Measurements from ENCODE around the gene E2F6.

The E2F6 gene

GRCh38 chr2:11417946-11418585 is 47.9 kb downstream of the E2F6 start:
- in situ Hi-C loops (cut with MboI; ENCODE audit: low sequenced_read_pairs), result loop anchor here (25.0 kb wide), 2 partner anchors 281 to 581 kb away; a partner anchor contains a TSS

- in situ Hi-C loops (cut with MboI; ENCODE audit: low sequenced_read_pairs), result loop anchor here (25.0 kb wide), 2 partner anchors 280 to 580 kb away; a partner anchor contains a TSS
Observed at GRCh38 chr2:11416931-11417330, 49.0 kb downstream of the E2F6 start.

GRCh38 chr2:11416186-11416585 is 49.8 kb downstream of the E2F6 start:
- in situ Hi-C loops (cut with MboI; ENCODE audit: low sequenced_read_pairs), result loop anchor here (25.0 kb wide), 2 partner anchors 279 to 579 kb away; a partner anchor contains a TSS

GRCh38 chr2:11414372-11415124 is 51.4 kb downstream of the E2F6 start:
- in situ Hi-C loops (cut with MboI; ENCODE audit: low sequenced_read_pairs), result loop anchor here (25.0 kb wide), 2 partner anchors 277 to 577 kb away; a partner anchor contains a TSS

GRCh38 chr2:11412449-11412810 is 53.5 kb downstream of the E2F6 start:
- in situ Hi-C loops (cut with MboI; ENCODE audit: low sequenced_read_pairs), result loop anchor here (25.0 kb wide), 2 partner anchors 275 to 575 kb away; a partner anchor contains a TSS

GRCh38 chr2:11411768-11412448 is 54.1 kb downstream of the E2F6 start:
- in situ Hi-C loops (cut with MboI; ENCODE audit: low sequenced_read_pairs), result loop anchor here (25.0 kb wide), 2 partner anchors 275 to 575 kb away; a partner anchor contains a TSS

GRCh38 chr2:11411244-11411643 is 54.7 kb downstream of the E2F6 start:
- in situ Hi-C loops (cut with MboI; ENCODE audit: low sequenced_read_pairs), result loop anchor here (25.0 kb wide), 2 partner anchors 274 to 574 kb away; a partner anchor contains a TSS

- in situ Hi-C loops (cut with MboI; ENCODE audit: low sequenced_read_pairs), result loop anchor here (25.0 kb wide), 2 partner anchors 273 to 573 kb away; a partner anchor contains a TSS
Observed at GRCh38 chr2:11410101-11410500, 55.9 kb downstream of the E2F6 start.

GRCh38 chr2:11409572-11409959 is 56.4 kb downstream of the E2F6 start:
- in situ Hi-C loops (cut with MboI; ENCODE audit: low sequenced_read_pairs), result loop anchor here (25.0 kb wide), 2 partner anchors 272 to 572 kb away; a partner anchor contains a TSS

- in situ Hi-C loops (cut with MboI; ENCODE audit: low sequenced_read_pairs), result loop anchor here (25.0 kb wide), 2 partner anchors 272 to 572 kb away; a partner anchor contains a TSS
Observed at GRCh38 chr2:11408959-11409571, 56.9 kb downstream of the E2F6 start.

GRCh38 chr2:11407413-11407812 is 58.5 kb downstream of the E2F6 start:
- in situ Hi-C loops (cut with MboI; ENCODE audit: low sequenced_read_pairs), result loop anchor here (25.0 kb wide), 2 partner anchors 270 to 570 kb away; a partner anchor contains a TSS

- in situ Hi-C loops (cut with MboI; ENCODE audit: low sequenced_read_pairs), result loop anchor here (25.0 kb wide), 2 partner anchors 270 to 570 kb away; a partner anchor contains a TSS
Observed at GRCh38 chr2:11406958-11407381, 59.0 kb downstream of the E2F6 start.

- in situ Hi-C loops (cut with MboI; ENCODE audit: low sequenced_read_pairs), result loop anchor here (25.0 kb wide), 2 partner anchors 269 to 569 kb away; a partner anchor contains a TSS
Observed at GRCh38 chr2:11406267-11406957, 59.5 kb downstream of the E2F6 start.

- in situ Hi-C loops (cut with MboI; ENCODE audit: low sequenced_read_pairs), result loop anchor here (25.0 kb wide), 2 partner anchors 268 to 568 kb away; a partner anchor contains a TSS
Observed at GRCh38 chr2:11405599-11406266, 60.2 kb downstream of the E2F6 start.

- in situ Hi-C loops (cut with MboI; ENCODE audit: low sequenced_read_pairs), result loop anchor here (25.0 kb wide), 2 partner anchors 268 to 568 kb away; a partner anchor contains a TSS
Observed at GRCh38 chr2:11405074-11405406, 60.9 kb downstream of the E2F6 start.

GRCh38 chr2:11404376-11405073 is 61.4 kb downstream of the E2F6 start:
- in situ Hi-C loops (cut with MboI; ENCODE audit: low sequenced_read_pairs), result loop anchor here (25.0 kb wide), 2 partner anchors 267 to 567 kb away; a partner anchor contains a TSS

- in situ Hi-C loops (cut with MboI; ENCODE audit: low sequenced_read_pairs), result loop anchor here (25.0 kb wide), 2 partner anchors 265 to 565 kb away; a partner anchor contains a TSS
Observed at GRCh38 chr2:11402436-11402835, 63.5 kb downstream of the E2F6 start.

GRCh38 chr2:11399438-11399762 is 66.6 kb downstream of the E2F6 start:
- in situ Hi-C loops (cut with MboI; ENCODE audit: low sequenced_read_pairs), result no loop called here

All from HL-60/S4 treated with retinoic acid at 250 ng/mL for 4 days and 3 days (cell line).